ENCODE data around the gene TMEM184A. TPM values are rescaled to one million over a fixed set of nuclear protein-coding genes. Genes with fewer than 3 reads are reported as not detected.

TMEM184A gene
- total and polyA plus RNA-seq, 2 donors, result 6.7 to 9.7 TPM

DNA sequence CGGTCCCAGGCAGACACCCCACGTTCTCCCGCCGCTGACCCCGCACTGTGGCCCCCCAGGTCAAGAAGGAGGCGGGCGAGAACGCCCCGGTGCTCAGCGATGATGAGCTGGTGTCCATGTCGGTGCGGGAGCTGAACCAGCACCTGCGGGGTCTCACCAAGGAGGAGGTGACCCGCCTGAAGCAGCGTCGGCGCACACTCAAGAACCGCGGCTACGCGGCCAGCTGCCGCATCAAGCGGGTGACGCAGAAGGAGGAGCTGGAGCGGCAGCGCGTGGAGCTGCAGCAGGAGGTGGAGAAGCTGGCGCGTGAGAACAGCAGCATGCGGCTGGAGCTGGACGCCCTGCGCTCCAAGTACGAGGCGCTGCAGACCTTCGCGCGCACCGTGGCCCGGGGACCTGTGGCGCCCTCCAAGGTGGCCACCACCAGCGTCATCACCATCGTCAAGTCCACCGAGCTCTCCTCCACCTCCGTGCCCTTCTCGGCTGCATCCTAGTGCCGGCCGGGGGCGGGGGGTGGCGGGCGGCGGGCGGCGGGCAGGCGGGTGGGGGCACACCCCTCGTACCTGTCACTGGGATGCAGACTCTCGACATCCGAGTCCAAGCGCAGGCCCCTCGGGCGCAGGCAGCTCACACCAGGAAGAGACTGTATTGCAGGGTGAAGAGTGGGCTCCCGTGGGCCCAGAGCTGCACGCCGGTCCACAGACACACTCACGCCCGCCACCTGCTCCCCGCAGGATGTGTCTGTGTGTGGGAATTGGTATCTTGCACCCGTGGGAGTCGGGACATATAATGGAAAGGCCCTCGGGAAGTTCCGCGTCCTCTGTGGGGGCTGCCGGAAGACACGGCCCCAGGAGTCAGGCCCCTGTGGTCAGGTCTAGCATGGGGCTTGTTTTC lies 15.9 kb downstream of the TMEM184A start:
- WGBS, result 96% methylated on average over 73 of the region's 73 CpGs
- Histone ChIP-seq H3K4me3 (ENCODE audit: low read depth, low read length) (no peak overlapping the region), H3K27ac (ENCODE audit: low read depth) (no peak overlapping the region), H3K36me3 (ENCODE audit: insufficient read depth) (peaks cover 6% of the 10 kb centered on the region), H3K4me1 (ENCODE audit: insufficient read depth) (no peaks in the 10 kb centered on the region)
- no peak for DNase-seq (ENCODE audit: extremely low spot score)

DNA sequence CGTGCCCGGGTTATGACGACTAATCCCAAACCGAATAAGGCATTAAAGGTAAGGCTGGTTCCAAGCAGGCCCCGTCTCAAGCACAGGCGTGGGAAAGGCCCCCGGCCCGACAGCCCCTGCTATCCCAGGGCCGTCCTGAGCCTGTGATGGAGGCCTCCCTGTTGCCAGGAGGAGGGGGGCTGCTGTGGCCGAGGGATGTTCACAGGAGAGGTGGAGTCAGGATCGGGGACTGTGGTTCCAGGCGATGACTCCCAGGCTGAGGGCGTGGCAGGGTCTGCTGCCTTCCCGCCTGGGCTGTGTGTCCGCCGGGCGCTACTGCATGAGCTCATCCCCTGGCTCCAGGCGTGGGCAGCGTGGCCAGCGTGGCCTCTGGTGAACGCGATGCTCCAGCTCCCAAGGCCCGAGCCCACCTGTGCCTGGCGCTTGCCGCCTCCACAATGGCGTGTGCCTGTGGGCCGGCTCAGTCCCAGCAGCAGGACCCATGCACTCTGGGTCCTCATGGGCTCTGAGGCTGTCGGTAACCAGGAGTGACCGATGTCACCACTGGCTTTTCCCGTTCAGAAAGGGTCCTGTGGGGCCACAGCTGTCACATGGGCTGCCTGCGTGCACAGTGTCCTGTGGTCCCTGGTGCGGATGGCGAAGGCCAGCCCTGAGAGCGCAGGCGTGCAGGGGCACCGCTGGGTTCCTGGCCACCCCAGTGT lies 16.7 kb downstream of the TMEM184A start:
- WGBS, result 83% methylated on average over 36 of the region's 36 CpGs
- DNase-seq (ENCODE audit: extremely low spot score), result no peak
- Histone ChIP-seq H3K4me1 (ENCODE audit: insufficient read depth) (no peaks in the 10 kb centered on the region), H3K27ac (ENCODE audit: low read depth) (no peak overlapping the region), H3K4me3 (ENCODE audit: low read depth, low read length) (no peak overlapping the region), H3K36me3 (ENCODE audit: insufficient read depth) (peaks cover 6% of the 10 kb centered on the region)

DNA sequence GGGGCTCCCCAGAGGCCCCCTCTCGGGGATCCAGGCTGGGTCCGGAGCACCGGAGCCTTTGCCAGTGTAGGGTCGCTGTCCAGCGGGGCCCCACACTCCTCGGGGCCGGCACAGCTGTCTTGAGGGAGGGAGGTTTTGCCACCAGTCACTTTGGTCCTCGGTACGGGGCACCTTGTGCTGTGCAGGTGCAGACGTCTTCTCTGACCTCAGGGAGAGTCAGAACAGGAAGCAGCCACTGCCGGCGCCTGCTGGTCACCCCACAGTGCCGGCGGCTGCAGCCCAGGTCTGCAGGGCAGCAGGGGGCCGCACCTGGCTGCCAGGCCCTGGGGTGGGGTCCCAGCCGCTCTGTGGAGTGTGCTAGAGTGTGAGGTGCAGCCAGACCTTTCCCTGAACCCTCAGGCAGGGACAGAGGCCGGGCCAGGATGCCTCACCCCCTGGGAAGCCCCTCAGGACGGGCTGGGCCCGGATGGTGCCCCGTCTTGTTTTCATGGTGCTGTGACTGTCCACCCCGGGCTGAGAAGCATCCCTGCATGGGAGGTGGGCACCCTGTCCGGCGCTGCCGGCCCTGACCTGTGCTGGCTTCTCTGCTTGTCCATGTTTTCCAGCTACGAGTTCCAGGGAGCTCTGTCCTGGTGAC lies 17.3 kb downstream of the TMEM184A start:
- Histone ChIP-seq H3K27ac (ENCODE audit: low read depth) (no peak overlapping the region), H3K4me1 (ENCODE audit: insufficient read depth) (peaks cover under 1% of the 10 kb centered on the region), H3K36me3 (ENCODE audit: insufficient read depth) (peaks cover 6% of the 10 kb centered on the region), H3K4me3 (ENCODE audit: low read depth, low read length) (no peak overlapping the region)
- DNase-seq (ENCODE audit: extremely low spot score), result no peak
- 61% methylated on average over 25 of the region's 25 CpGs for WGBS

DNA sequence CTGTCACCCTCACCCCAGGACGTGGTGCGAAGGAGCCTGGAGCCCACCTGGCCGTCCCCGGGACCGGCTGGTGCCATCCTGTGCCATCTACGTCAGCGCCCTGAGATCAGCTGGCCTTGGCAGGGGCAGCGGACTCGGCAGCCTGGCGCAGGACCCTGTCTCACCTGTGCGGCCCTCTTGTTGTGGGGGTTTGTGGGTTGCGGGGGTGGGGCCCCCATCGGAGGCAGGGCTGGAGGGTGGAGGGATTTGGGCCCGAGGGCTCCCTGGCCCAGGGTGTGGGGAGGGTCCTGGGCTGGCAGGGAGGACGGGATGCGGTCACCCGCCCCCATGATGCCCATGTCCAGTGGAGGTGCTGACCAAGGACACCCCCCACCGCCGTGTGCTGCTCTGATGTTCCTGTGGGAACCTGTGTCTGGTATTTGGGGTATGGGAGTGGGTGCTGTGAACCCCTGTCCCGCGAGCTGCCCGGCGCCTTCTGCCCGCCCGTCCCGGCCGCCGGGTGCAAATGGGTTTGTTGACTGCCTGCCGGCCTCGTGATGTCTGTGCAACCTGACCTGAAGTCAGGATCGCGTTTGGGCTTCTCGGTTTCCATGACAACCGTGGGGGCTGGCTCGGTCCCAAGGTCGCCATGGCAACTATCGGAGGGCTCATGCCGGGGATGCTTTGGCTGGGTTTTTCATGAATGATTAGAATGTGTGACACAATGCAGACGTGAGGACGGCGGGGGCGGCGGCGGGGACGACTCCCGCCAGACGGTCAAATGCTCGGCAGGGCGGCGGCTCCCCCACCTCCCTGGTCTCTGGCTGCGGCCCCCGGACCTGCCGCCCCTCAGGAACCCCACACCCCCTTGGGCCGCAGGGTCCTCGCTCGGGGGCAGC lies 18.2 kb downstream of the TMEM184A start:
- Histone ChIP-seq H3K4me3 (ENCODE audit: low read depth, low read length) (peak overlapping the region; percentile 21), H3K4me1 (ENCODE audit: insufficient read depth) (peaks cover 4% of the 10 kb centered on the region), H3K36me3 (ENCODE audit: insufficient read depth) (peaks cover 6% of the 10 kb centered on the region), H3K27ac (ENCODE audit: low read depth) (peak overlapping the region; percentile 70)
- peak; percentile 84 for DNase-seq (ENCODE audit: extremely low spot score)
- 16% methylated on average over 56 of the region's 56 CpGs for WGBS

DNA sequence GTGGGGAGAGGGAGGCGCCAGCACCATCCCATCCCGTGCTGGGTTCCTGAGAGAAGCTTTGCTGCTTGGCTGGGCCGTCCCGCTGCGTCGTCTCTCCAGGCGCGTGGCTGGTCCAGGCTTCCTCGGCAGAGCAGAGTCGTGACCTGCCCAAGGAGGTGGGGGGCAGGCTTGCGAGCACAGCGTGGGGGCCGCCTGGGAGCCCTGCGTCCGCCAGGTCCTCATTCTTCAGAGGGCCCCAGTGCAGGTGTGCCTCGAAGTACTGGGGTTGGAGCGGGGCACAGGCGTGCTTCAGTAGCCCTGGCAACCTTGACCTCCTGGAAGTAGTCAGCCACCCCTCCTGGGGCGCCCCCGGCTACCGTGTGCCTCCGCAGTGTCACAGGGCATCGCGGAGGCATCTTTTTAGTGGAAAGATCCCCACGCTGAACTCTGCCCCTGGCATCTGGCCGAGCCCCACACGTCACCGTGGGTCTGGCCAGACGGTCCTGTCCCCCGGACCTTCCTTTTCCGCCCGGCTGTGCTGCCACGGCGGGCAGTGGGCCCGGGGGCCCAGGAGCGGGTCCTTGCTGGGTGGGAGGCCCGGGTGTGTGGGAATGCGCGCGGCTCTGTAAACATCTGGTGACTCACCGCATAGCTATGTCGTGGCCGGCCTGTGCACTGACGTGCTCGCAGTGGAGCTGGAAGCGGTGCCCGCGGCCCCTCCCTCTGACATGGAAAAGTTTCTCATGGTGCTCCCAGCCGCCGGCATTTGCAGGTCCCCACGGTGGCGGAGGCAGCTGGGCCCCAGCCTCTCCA lies 19.1 kb downstream of the TMEM184A start:
- peaks cover 4% of the 10 kb centered on the region for H3K4me1 ChIP-seq (ENCODE audit: insufficient read depth)
- WGBS, result 13% methylated on average over 52 of the region's 52 CpGs
- peak; percentile 89 for DNase-seq (ENCODE audit: extremely low spot score)
- peak overlapping the region; percentile 70 for H3K27ac ChIP-seq (ENCODE audit: low read depth)
- peak overlapping the region; percentile 21 for H3K4me3 ChIP-seq (ENCODE audit: low read depth, low read length)
- peaks cover 5% of the 10 kb centered on the region for H3K36me3 ChIP-seq (ENCODE audit: insufficient read depth)

DNA sequence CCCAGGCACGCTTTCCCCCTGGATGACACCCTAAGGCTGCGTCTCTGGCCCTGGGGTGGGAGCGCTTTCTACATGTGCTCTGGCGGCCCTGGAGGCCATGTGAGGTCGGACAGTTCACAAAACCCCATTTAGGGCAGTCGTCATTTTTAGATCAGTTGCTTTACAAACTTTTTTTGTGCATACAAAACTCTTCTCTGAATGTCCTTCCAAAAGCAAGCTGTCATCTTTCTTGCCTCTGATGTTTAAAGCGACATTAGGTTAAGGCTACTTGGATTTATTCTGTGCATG lies 19.6 kb downstream of the TMEM184A start:
- peak overlapping the region; percentile 68 for H3K27ac ChIP-seq (ENCODE audit: low read depth)
- 58% methylated on average over 7 of the region's 7 CpGs for WGBS
- no peak overlapping the region for H3K4me3 ChIP-seq (ENCODE audit: low read depth, low read length)
- peaks cover 4% of the 10 kb centered on the region for H3K4me1 ChIP-seq (ENCODE audit: insufficient read depth)
- DNase-seq (ENCODE audit: extremely low spot score), result no peak
- H3K36me3 ChIP-seq (ENCODE audit: insufficient read depth), result peaks cover 5% of the 10 kb centered on the region

DNA sequence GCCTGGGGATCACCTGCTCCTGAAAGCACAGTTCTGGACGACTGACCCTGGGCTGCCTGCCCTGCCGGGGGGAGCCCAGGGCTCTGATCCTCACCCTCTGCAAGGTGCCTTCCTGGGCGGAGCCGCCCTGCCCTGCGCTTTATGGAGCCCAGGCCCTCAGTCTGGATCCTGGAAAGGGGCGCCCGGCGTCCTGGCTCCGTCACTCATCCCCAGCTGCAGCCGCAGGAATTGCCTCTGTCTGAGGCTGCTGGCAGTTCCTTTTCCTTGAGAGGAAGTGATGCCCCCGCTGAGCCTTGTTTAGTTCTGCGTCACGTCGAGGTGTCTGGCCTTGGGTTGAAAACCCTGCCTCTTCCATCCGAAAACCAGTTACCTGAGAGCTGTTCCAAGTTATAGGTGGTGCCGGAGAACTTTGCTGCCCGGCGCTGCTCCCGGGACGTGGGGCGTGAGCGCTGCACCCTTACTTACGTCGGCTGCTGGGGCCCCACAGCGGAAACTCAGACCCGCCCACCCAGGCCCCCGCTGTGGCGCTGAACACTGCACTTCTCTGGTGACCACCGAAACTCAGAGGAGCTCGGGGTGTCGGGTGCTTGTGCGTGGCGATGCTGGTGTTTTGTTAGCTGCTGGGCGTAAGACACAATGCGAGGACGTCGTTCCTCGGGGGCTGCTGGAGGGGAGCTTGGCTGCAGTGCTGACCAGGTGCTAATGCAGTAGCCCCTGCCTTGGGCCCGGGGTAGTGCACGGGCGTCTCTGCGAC lies 20.1 kb downstream of the TMEM184A start:
- Histone ChIP-seq H3K27ac (ENCODE audit: low read depth) (no peak overlapping the region), H3K4me1 (ENCODE audit: insufficient read depth) (peaks cover 4% of the 10 kb centered on the region), H3K4me3 (ENCODE audit: low read depth, low read length) (no peak overlapping the region), H3K36me3 (ENCODE audit: insufficient read depth) (peaks cover 4% of the 10 kb centered on the region)
- DNase-seq (ENCODE audit: extremely low spot score), result no peak
- WGBS, result 89% methylated on average over 42 of the region's 42 CpGs

DNA sequence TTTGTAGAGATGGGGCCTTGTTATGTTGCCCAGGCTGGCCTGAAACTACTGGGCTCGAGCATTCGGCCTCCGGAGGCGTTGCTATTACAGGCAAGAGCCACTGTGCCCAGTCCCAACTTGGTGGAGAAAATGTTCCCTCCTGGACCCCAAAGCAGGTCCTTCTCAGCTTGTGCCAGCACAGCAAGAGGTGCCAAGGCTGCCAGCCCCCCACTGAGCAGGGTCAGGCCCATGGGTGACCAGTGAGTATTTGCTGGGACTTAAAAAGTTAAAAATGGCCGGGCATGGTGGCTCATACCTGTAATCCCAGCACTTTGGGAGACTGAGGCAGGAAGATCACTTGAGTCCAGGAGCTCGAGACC lies 20.9 kb downstream of the TMEM184A start:
- 65% methylated on average over 6 of the region's 6 CpGs for WGBS
- H3K27ac ChIP-seq (ENCODE audit: low read depth), result no peak overlapping the region
- no peaks in the 10 kb centered on the region for H3K36me3 ChIP-seq (ENCODE audit: insufficient read depth)
- H3K4me1 ChIP-seq (ENCODE audit: insufficient read depth), result peaks cover 4% of the 10 kb centered on the region
- no peak overlapping the region for H3K4me3 ChIP-seq (ENCODE audit: low read depth, low read length)
- DNase-seq (ENCODE audit: extremely low spot score), result no peak

DNA sequence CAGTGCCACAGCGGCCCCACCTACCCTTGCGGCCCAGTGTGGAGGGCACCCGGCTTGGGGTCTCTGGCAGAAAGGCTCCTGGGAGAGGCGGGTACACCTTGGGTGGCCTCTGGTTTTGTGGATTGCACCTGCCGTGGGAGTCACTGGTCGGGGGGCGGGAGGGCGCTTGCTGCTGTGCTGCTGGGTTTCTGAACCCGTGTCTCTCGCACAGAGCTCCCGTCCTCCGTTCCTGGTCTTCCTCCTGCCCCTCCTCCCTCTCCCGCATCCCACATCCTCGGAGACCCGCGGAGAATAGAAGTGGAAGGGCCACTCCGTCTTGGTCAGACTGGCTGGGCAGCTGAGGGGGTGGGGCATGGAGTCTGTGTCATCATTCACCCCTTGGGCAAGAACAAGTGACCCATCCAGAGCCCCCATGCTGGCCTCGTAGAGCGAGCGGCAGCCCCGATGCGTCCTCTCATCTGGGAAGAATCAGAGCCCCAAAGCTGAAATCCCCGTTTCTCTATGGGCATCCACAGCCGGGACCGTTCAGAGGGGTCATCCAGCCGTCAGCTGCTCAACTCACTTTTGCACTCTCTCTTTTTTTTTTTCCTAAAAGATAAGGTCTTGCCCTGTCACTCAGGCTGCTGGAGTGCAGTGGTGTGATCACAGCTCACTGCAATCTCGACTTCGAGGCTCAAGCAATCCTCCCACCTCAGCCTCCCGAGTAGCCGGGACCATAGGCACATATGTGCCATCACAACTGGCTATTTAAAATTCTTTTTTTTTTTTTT lies 21.5 kb downstream of the TMEM184A start:
- no peak for DNase-seq (ENCODE audit: extremely low spot score)
- 90% methylated on average over 30 of the region's 30 CpGs for WGBS
- no peak overlapping the region for H3K4me3 ChIP-seq (ENCODE audit: low read depth, low read length)
- H3K4me1 ChIP-seq (ENCODE audit: insufficient read depth), result peaks cover 4% of the 10 kb centered on the region
- peak overlapping the region; percentile 68 for H3K27ac ChIP-seq (ENCODE audit: low read depth)
- no peaks in the 10 kb centered on the region for H3K36me3 ChIP-seq (ENCODE audit: insufficient read depth)

DNA sequence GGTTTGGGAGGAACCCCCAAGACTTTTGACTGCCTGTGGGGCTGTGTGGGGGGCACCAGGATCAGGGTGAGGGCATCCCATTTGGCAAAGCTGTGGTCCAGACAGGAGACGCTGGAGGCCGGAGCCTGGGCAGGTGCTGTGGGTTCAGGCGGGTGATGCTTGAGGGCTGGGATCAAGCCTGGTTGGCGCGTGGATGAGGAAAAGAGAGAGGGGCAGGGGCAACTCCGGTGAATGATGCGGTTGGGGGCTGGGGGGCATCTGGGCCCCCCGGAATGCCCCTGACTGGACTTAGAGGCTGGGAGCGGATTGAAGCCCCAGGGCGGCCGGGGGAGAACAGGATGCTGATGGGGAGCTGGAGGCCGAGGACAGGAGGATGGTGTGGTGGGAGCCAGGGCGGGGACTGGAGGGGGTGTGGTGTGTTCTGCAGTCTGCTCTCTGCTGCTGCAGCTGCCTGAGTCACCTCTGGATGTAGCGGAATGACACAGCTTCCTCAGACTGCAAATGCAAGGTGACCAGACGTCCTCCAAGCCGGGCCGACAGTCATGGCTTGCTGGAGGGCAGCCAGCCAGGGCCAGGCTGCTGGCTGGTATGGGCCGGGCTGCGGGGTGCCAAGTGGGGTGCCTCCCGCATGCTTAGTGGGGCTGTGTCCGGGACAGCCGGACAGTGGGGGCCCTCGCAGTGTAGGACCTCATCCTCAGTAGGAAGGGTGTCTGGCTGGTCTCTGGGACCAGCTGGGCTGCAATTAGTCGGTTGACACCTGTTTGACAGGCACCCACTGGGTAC lies 22.3 kb downstream of the TMEM184A start:
- peaks cover 4% of the 10 kb centered on the region for H3K4me1 ChIP-seq (ENCODE audit: insufficient read depth)
- 72% methylated on average over 24 of the region's 24 CpGs for WGBS
- no peaks in the 10 kb centered on the region for H3K36me3 ChIP-seq (ENCODE audit: insufficient read depth)
- H3K27ac ChIP-seq (ENCODE audit: low read depth), result peak overlapping the region; percentile 92
- H3K4me3 ChIP-seq (ENCODE audit: low read depth, low read length), result no peak overlapping the region
- no peak for DNase-seq (ENCODE audit: extremely low spot score)

DNA sequence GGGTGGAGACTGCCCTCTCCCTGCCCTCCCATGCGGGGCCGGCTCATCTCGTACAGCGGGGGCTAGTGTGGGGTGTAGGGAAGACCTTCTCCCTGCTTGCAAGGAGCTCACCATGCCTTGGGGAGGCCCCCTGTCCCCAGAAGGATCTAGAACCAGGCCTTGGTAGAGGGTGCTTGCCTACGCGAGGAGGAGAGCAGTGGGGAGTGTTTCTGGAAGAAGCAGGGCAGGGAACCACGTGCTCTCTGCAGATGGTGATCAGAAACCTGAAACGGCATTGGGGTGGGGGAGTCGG lies 22.8 kb downstream of the TMEM184A start:
- 33% methylated on average over 9 of the region's 9 CpGs for WGBS
- H3K27ac ChIP-seq (ENCODE audit: low read depth), result peak overlapping the region; percentile 92
- H3K4me3 ChIP-seq (ENCODE audit: low read depth, low read length), result no peak overlapping the region
- no peaks in the 10 kb centered on the region for H3K36me3 ChIP-seq (ENCODE audit: insufficient read depth)
- peaks cover 4% of the 10 kb centered on the region for H3K4me1 ChIP-seq (ENCODE audit: insufficient read depth)
- DNase-seq (ENCODE audit: extremely low spot score), result no peak
